K562 (cell line): ENCODE results near the gene THSD8. TPM values are rescaled to one million over a fixed set of nuclear protein-coding genes. Genes with fewer than 3 reads are reported as not detected.

Source experiments
- CC2D1A ChIP-seq: fragments of 450-650 bp; IDR thresholded peaks from 2 replicates; pipeline ENCODE4 v1.6.1; 2017; ENCODE audit warnings: mild to moderate bottlenecking
- FOSL1 ChIP-seq: fragments of 200-800 bp; sonication (Bioruptor generic); conservative IDR thresholded peaks from 2 replicates; pipeline ENCODE4 v1.6.1; 2016; ENCODE audit warnings: missing genetic modification characterization, missing compliant biosample characterization
- GTF2E2 ChIP-seq: fragments of 200-800 bp; sonication (Bioruptor generic); IDR thresholded peaks from 2 replicates; pipeline ENCODE4 v1.6.1; 2016; ENCODE audit warnings: missing genetic modification characterization, missing compliant biosample characterization
- KLF10 ChIP-seq: fragments of 250-450 bp; sonication (Bioruptor Pico); IDR thresholded peaks from 2 replicates; pipeline ENCODE4 v1.6.1; 2021; ENCODE audit warnings: matching md5 sums
- MED1 ChIP-seq: sonication (generic); formaldehyde crosslinking; IDR thresholded peaks from 2 replicates; pipeline ENCODE4 v1.8.1; 2023; ENCODE audit warnings: missing genetic modification reagents, borderline replicate concordance
- MGA ChIP-seq: fragments of 450-650 bp; IDR thresholded peaks from 2 replicates; pipeline ENCODE4 v1.6.1; 2016; ENCODE audit warnings: mild to moderate bottlenecking, moderate library complexity
- NUFIP1 ChIP-seq: fragments of 450-650 bp; IDR thresholded peaks from 2 replicates; pipeline ENCODE4 v1.6.1; 2018; ENCODE audit not compliant: partially characterized antibody
- PBX2 ChIP-seq, 2 experiments: IDR thresholded peaks in 1 of 2; conservative IDR thresholded peaks in 1 of 2; 2 replicates each; pipeline ENCODE4 v1.6.1; 2016; ENCODE audit warnings: low read depth in 2 of 2, mild to moderate bottlenecking in 1 of 2, missing compliant biosample characterization in 1 of 2, missing genetic modification characterization in 1 of 2, moderate library complexity in 1 of 2
- PRPF4 ChIP-seq: fragments of 200-400 bp; formaldehyde crosslinking; IDR thresholded peaks from one replicate; pipeline ENCODE4 v1.6.1; 2017; ENCODE audit warnings: low read length, low read depth, mild to moderate bottlenecking; ENCODE audit not compliant: insufficient read depth, poor library complexity, severe bottlenecking
- ZNF165 ChIP-seq: fragments of 250-450 bp; sonication (Bioruptor Pico); IDR thresholded peaks from 2 replicates; pipeline ENCODE4 v1.4.0; 2020; ENCODE audit warnings: borderline replicate concordance
- polyA plus RNA-seq, 8 experiments: library from polyadenylated mRNA; depleted of rRNA in 4 of 8; stranded (reverse) in 5 of 8; unstranded in 3 of 8; fragments of >200 nt; fragmentation: Nextera tagmentation in 2 of 8; fragmentation: Illumina TruSeq in 1 of 8; extraction: Ambion mirVana in 2 of 8; extraction: Trizol in 1 of 8; gene quantifications; 2 replicates each; pipeline versions ENCODE4 v1.2.1 to v1.2.3, GENCODE V29; 2011 to 2014; ENCODE audit warnings: inconsistent platforms in 1 of 8, missing spikeins in 1 of 8
- total RNA-seq, 7 experiments: library from RNA; depleted of rRNA in 6 of 7; stranded (reverse); fragments of >200 nt in 6 of 7; fragmentation: Illumina TruSeq in 2 of 7; extraction: Trizol in 2 of 7; gene quantifications; 2 replicates each; pipeline versions ENCODE4 v1.2.1 to v1.2.3, GENCODE V29; 2011 to 2021; ENCODE audit warnings: low replicate concordance in 1 of 7
- TF ChIP-seq, protein P1 (sequence below): fragments of 450-650 bp; formaldehyde crosslinking; IDR thresholded peaks from 2 replicates; pipeline ENCODE4 v1.4.0; 2020; ENCODE audit warnings: mild to moderate bottlenecking, mixed read lengths

The THSD8 gene
- total and polyA plus RNA-seq, 9 of the 15 experiments (the other 6 are each of a cell fraction or from before 2014, with no cell fraction given), result 8.4 to 42.4 (median 19.9) TPM; not detected in 2

- TF ChIP-seq PBX2 (CRISPR knock-in tag; IDR thresholded peaks at IDR 0.05; ENCODE audit: low read depth), result no peak
- TF ChIP-seq PBX2 (tag; conservative IDR thresholded peaks at IDR 0.05; ENCODE audit: low read depth), result no peak
- no peak for TF ChIP-seq FOSL1 (tag)
- no peak for TF ChIP-seq GTF2E2 (tag)
- TF ChIP-seq MGA, result no peak
- no peak for TF ChIP-seq PRPF4
- TF ChIP-seq ZNF165 (CRISPR knock-in tag), result no peak
- TF ChIP-seq, protein P1, sequence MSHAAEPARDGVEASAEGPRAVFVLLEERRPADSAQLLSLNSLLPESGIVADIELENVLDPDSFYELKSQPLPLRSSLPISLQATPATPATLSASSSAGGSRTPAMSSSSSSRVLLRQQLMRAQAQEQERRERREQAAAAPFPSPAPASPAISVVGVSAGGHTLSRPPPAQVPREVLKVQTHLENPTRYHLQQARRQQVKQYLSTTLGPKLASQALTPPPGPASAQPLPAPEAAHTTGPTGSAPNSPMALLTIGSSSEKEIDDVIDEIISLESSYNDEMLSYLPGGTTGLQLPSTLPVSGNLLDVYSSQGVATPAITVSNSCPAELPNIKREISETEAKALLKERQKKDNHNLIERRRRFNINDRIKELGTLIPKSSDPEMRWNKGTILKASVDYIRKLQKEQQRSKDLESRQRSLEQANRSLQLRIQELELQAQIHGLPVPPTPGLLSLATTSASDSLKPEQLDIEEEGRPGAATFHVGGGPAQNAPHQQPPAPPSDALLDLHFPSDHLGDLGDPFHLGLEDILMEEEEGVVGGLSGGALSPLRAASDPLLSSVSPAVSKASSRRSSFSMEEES (CRISPR knock-in tag), result no peak
- no peak for TF ChIP-seq MED1 (CRISPR knock-in tag)
- no peak for TF ChIP-seq CC2D1A
- TF ChIP-seq NUFIP1, result no peak
- TF ChIP-seq KLF10 (CRISPR knock-in tag), result no peak
Observed at GRCh38 chr19:12757544-12758274, 44.2 kb upstream of the THSD8 start (continued).
